Tibial nerve (tissue), 3 donors: ENCODE data around the gene GSE1.

Source experiments
- POLR2A ChIP-seq, 2 donors: fragments of 450-650 bp; IDR thresholded peaks; one replicate each; pipeline ENCODE4 v1.6.1; 2017; ENCODE audit warnings: antibody characterized with exemption in 2 of 2, mild to moderate bottlenecking in 2 of 2, moderate library complexity in 2 of 2
- TF ChIP-seq, protein P1 (sequence below), 5 experiments: fragments of 200-600 bp in 3 of 5; fragments of 450-650 bp in 2 of 5; sonication (generic) in 3 of 5; IDR thresholded peaks; one replicate each; pipeline ENCODE4 v1.5.1; 2016 to 2019; ENCODE audit warnings: antibody characterized with exemption in 5 of 5, mild to moderate bottlenecking in 3 of 5, moderate library complexity in 2 of 5

DNA sequence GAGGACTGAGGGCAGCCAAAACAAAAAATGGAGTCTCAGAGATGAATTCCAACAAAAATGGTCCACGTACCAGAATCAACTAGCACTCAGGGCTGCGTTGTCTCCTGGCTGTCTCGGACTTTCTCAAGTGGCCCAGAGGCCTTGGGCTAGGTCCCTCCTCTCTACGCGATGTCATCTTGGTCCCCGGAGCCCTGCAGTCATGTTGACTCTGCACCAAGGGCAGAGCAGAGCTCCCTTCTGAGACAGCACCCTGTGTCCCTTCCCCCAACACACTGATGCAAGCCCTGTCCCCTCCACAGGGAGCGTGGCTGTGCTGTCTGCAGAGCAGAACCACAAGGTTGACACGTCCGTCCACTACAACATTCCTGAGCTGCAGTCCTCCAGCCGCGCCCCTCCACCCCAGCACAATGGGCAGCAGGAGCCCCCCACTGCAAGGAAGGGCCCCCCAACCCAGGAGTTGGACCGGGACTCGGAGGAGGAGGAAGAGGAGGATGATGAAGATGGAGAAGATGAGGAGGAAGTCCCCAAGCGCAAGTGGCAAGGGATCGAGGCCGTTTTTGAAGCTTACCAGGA is 54.8 kb downstream of the GSE1 start:
- TF ChIP-seq, protein P1, sequence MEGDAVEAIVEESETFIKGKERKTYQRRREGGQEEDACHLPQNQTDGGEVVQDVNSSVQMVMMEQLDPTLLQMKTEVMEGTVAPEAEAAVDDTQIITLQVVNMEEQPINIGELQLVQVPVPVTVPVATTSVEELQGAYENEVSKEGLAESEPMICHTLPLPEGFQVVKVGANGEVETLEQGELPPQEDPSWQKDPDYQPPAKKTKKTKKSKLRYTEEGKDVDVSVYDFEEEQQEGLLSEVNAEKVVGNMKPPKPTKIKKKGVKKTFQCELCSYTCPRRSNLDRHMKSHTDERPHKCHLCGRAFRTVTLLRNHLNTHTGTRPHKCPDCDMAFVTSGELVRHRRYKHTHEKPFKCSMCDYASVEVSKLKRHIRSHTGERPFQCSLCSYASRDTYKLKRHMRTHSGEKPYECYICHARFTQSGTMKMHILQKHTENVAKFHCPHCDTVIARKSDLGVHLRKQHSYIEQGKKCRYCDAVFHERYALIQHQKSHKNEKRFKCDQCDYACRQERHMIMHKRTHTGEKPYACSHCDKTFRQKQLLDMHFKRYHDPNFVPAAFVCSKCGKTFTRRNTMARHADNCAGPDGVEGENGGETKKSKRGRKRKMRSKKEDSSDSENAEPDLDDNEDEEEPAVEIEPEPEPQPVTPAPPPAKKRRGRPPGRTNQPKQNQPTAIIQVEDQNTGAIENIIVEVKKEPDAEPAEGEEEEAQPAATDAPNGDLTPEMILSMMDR (IDR thresholded peaks at IDR 0.05) = no peak
- no peak for TF ChIP-seq POLR2A (IDR thresholded peaks at IDR 0.05)
